SK-N-SH (cell line): Measurements from ENCODE around the gene ANKRD2.
"Not testable (repeated sequence)": the region's sequence is repeated elsewhere in the genome, so short reads cannot be mapped to it uniquely, and the experiment has no call there.

ENCODE experiments used
- CHD2 ChIP-seq: fragments of 150-350 bp; IDR thresholded peaks from 2 replicates; pipeline ENCODE4 v1.6.1; 2018; ENCODE audit warnings: low read length; ENCODE audit not compliant: partially characterized antibody
- CTCF ChIP-seq: fragments of 200-600 bp; sonication (generic); IDR thresholded peaks from 2 replicates; pipeline ENCODE4 v1.6.1; 2017; ENCODE audit warnings: antibody characterized with exemption, mild to moderate bottlenecking, moderate library complexity

- not testable (repeated sequence) for TF ChIP-seq CTCF, CHD2
Measured at GRCh38 chr10:97554336-97554735, 18.2 kb upstream of the ANKRD2 start.
